Erythroblast (primary cell): ENCODE data around the gene KRTAP12-4.

Experiments used
- GATA1 ChIP-seq: IDR thresholded peaks from 2 replicates; pipeline ENCODE4 v1.6.1; 2011; ENCODE audit warnings: low read depth, mild to moderate bottlenecking, control low read depth, low read length, moderate library complexity
- POLR2A ChIP-seq: IDR thresholded peaks from 2 replicates; pipeline ENCODE4 v1.6.1; 2011; ENCODE audit warnings: mild to moderate bottlenecking, low read length

- TF ChIP-seq POLR2A (no peak), GATA1 (no peak)
These were observed 39.0 kb downstream of the KRTAP12-4 start for GRCh38 chr21:44615466-44615865.
